ENCODE results near the gene VPS16. TPM values are rescaled to one million over a fixed set of nuclear protein-coding genes. Genes with fewer than 3 reads are reported as not detected.

VPS16 gene
- 21.4 to 33.9 TPM (median 31.3 TPM) in 5 replicates for total RNA-seq (2022; extraction: Qiagen RNA extraction)

DNA sequence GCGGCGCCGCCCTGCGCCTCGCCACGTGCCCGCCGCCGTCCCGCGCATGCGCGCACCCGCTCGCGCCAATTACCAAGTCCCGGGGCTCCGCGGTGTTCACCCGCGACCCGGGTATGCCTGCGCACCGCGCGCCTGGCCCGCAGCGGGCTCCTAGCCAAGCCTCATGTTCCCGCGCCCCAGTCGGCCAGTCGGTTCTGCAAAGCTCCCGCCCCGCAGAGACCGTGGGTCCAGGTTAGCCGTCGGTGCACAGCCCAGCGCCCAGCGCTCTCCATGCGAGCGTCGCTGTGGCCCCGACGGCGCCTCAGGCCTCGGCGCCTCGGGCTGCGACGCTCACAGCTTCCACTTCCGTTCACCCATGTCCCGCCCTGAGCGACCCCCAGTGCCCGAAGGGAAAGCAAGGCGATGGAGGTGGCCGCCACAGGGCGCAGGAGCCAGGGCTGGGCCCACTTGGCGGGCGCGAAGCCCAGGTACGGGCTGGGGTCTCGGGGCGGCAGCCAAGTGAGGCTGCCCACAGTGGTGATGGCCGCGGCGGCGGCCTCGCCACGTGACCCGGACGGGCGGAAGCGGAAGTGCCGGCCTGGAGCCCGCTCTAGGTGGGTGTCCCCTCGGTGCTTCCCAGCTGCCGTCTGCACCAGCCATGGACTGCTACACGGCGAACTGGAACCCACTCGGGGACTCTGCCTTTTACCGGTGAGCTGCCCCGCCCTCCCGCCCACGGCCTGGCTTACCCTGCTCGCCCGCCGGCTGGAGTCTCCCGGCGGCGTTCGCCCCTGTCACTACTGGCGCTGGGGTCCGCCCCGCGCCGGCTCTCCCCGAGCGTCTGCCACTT lies at the start of gene VPS16, which contains the start of gene PCED1A:
VPS16 (plus strand) TSS at position 608 of the 829 bp plus-strand sequence; CDS start at position 638, 30 bp downstream.
PCED1A (minus strand) TSS at position 518 of the 829 bp plus-strand sequence. CDS start 743 bp downstream, outside the sequence.

DNA sequence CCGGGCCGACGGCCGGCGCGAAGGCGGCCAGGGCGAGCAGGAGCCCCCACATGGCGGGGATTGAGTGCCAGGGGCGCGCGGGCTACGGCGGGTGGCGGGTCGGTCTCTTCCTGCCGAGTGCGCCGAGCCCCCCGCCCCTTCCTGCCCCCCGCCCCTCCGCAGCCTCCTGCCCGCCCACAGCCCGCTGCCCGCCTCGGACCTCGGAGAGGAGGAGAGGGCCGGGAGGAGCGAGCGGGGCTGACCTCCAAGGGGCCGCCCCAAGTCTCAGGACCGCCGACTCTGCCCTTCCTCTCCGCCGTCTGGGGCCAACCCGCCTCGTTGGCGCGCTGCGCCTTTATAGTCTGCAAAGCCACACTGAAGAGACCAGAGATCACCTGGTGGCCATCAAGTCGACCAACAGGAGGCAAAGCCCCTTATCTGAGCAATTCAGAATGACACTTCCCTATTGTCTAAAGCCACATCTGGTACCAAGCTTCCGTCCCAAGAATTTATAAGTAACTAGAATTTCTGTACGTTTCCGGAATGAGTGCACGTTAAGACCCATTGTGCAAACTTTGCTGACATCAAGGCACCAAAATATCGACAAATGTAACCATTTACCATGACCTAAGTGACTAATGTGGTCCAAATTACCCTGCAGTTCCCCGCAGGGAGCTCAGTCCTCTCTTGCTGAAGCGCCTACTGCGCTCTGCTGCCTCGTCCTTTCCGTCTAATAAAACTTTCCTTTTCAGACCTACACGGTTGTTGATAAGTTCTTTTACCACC lies 39.8 kb upstream of the VPS16 start, which contains the start of gene CPXM1:
CPXM1 (minus strand) TSS at position 107 of the 765 bp plus-strand sequence; CDS start at position 52, 55 bp downstream.

DNA sequence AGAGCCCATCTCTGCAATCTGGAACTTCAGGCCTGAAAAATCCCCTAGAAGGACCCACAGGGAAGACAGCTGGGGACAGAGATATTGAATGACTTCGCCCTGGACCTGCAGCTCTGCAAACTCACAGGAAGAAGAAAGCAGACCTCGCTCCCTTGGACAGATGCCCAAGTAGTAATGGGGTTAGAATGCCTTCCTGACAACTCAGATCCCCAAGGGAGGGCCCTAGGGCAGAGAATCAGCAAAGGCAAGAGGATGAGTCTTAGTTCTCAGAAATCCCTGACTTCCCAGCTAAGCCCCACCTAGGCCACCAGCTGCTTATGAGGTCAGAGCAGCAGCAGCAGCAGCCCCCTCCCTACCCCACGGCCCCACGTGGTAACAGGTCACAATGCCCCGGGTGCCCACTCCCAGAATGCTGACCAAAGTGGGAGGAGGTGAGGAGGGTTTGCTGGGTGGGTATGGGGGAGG lies 25.9 kb upstream of the VPS16 start, which contains the start of gene C20orf141:
C20orf141 (plus strand) TSS at position 401 of the 465 bp plus-strand sequence. CDS start 198 bp downstream, outside the sequence.

DNA sequence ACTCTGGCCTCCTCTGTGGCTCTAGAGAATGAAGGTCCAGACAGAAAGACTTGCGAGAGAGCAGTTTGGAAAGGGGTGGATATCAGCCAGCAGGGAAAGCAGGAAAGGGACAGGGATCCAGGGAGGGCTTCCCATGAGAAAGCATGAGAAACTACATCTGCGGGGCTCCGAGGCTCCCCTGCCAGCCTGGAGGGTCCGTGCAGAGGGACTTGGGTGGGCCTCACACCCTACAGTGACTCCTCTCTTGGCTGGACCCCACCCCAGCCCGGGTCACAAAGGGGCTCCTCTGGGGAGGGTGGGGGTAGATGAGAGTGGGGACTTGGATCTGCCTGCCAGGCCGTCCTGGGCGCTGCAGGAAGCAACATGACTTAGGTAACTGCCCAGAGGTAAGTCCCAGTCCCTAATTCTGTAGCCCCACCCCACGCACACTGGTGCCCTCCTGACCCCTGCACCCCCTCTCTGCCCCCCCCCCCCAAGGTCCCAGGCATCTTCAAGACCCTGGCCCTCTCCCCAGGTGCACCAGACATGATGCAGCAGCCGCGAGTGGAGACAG lies 24.4 kb upstream of the VPS16 start, which contains the start of gene TMEM239:
TMEM239 (plus strand) TSS at position 335 of the 553 bp plus-strand sequence; CDS start at position 526, 191 bp downstream.

DNA sequence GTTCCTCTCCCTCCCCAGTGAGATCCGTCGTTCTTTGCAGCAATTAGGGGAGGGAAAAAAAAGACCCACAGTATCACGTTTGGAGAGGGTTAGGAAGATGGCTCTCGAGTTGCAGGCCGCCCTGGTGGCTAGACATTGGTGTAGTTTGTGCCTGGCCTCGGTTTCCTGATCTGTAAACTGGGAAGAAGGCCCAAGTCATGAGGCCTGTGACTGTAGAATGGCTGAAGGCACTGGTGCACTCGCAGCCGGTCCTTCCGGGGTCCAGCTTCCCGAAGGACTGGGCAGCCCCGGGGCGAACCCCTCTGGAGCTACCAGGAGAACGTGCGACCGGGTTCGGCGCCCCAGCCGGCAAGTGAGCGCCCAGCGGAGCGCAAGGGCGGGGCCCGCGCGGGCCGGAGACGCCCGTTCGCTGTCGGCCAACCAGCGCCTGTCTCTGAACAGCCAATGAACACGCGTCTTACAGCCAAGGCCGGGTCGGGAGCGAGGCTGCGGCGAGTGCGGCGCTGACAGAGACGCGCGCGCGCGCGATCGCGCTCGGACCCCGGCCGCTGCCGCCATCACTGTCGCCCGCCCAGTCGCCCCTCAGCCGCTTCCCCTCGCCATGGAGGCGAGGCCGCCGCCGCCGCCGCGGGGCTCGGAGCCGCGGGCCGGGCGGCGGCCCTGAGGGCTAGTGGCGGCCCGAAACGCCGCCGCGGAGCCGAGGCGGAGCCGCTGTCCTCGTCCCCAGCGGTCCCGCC lies 32.6 kb downstream of the VPS16 start, which contains the start of gene PTPRA:
PTPRA (plus strand) TSS at position 472 of the 737 bp plus-strand sequence. CDS start 90,797 bp downstream, outside the sequence.

Other genes starting within 250 kb of the VPS16 start
- gene NOP56, start 188.1 kb upstream of the VPS16 start, total RNA-seq (2022; extraction: Qiagen RNA extraction), result 545 to 622 TPM (median 573 TPM) in 5 replicates
- 121 to 137 TPM (median 133 TPM) in 5 replicates for gene IDH3B, start 176.5 kb upstream of the VPS16 start, total RNA-seq (2022; extraction: Qiagen RNA extraction)
- gene EBF4, start 148.0 kb upstream of the VPS16 start, total RNA-seq (2022; extraction: Qiagen RNA extraction), result 2.0 to 3.0 TPM (median 2.3 TPM) in 5 replicates
- gene CPXM1, start 40.1 kb upstream of the VPS16 start, total RNA-seq (2022; extraction: Qiagen RNA extraction), result 0.04 TPM in 2 of 5 replicates, not detected in the others
- 0.33 to 0.43 TPM (median 0.39 TPM) in 3 of 5 replicates, not detected in the others for gene C20orf141, start 25.8 kb upstream of the VPS16 start, total RNA-seq (2022; extraction: Qiagen RNA extraction)
- not detected in 5 replicates for gene TMEM239, start 24.4 kb upstream of the VPS16 start, total RNA-seq (2022; extraction: Qiagen RNA extraction)
- gene PCED1A, start 90 bp upstream of the VPS16 start, total RNA-seq (2022; extraction: Qiagen RNA extraction), result 16.9 to 28.7 TPM (median 26.2 TPM) in 5 replicates
- 35.3 to 46.4 TPM (median 43.6 TPM) in 5 replicates for gene PTPRA, start 32.7 kb downstream of the VPS16 start, total RNA-seq (2022; extraction: Qiagen RNA extraction)
- gene GNRH2, start 202.9 kb downstream of the VPS16 start, total RNA-seq (2022; extraction: Qiagen RNA extraction), result 0.25 to 0.26 TPM in 2 of 5 replicates, not detected in the others
- gene MRPS26, start 205.3 kb downstream of the VPS16 start, total RNA-seq (2022; extraction: Qiagen RNA extraction), result 114 to 149 TPM (median 143 TPM) in 5 replicates
- not detected in 5 replicates for gene OXT, start 230.9 kb downstream of the VPS16 start, total RNA-seq (2022; extraction: Qiagen RNA extraction)
- not detected in 5 replicates for gene AVP, start 244.0 kb downstream of the VPS16 start, total RNA-seq (2022; extraction: Qiagen RNA extraction)

Measured in A549 treated with dexamethasone at 1 μM for 4 hours (cell line).